HuH-7 (cell line): Measurements from ENCODE around the gene LEMD2.

Source experiments
- DNase-seq: peaks from one replicate; pipeline ENCODE4 v3.0.0; 2011; ENCODE audit warnings: low spot score

LEMD2 gene

DNA sequence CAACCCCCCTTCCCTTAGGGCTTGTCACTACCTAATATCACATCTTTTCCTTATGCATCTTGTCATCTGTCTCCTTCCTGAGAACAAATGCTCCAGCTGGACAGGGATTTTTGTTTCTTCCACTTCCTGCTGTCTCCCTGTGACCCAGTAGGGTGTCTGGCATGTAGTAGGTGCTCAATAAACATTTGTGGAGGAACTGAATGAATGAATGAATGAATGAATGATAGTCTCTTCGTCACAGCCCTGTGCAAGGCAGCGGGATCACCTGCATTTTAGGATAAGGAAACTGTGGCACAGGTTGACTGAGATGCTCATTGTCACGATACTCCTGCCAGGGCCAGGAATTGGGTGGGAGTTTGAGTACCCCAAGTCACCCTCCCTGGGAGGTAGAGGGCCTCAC is 14.2 kb downstream of the LEMD2 start:
- no peak for DNase-seq

DNA sequence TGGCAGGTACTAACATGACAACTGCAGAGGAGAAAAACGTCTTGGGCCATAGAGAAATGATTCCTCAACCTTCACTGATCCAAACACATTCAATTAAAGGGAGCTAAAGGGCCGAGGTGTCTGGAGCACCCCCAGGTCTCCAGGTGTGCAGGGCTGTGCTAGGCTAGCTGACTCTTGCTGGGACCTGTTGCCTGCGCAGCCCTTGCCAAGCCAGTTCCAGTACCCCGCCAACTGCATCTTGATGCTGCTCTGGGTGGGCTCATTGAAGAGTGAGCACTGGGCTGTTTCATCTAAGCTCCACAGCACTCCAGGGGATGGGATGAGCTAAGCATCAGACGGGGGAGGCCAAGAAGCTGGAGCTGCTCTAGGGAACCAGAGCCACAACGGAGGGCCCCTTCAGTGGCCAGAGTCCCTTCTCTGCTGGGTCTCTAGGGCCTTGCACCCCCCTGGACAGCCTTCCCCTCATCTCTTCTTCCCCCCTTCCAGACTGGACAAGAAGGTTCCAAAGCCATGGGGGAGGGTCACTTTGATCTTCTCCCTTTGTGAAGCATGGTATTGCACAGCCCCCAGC is 15.9 kb downstream of the LEMD2 start:
- DNase-seq: no peak

DNA sequence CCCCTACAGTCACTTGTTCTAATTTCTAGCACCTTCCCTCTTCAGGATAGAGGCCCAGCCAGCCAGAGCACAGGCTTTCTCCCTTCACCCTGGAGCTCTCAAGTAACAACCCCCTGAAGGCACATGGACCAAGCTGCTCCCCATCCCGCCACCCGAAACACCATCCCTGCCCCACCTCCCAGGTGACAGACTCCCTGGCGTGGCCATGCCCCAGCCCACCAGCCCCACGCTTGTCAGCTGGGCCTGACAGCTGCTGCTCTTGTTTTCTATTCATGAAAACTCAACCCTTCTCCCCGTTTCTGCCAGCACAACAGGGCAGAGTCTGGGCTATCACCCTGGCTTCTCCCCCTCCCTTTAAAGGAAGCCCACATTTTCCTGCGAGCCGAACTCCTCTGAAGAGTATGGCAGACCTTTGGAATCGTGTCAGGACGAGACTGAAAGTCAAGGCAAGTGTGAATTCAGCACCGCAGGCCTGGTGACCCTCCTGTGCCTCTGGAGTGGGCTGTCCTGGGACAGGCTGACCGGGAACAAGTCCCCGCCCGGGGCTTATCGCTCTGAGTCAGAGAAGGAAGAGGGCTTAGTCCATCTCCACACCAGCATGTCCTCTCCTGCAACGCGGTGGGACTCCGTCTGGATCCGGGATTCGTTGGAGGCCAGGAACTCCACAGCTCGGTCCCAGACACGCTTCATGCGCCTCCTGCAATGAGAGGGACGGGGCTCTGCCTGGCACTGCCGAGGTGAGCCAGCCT is 16.7 kb downstream of the LEMD2 start:
- DNase-seq: no peak

DNA sequence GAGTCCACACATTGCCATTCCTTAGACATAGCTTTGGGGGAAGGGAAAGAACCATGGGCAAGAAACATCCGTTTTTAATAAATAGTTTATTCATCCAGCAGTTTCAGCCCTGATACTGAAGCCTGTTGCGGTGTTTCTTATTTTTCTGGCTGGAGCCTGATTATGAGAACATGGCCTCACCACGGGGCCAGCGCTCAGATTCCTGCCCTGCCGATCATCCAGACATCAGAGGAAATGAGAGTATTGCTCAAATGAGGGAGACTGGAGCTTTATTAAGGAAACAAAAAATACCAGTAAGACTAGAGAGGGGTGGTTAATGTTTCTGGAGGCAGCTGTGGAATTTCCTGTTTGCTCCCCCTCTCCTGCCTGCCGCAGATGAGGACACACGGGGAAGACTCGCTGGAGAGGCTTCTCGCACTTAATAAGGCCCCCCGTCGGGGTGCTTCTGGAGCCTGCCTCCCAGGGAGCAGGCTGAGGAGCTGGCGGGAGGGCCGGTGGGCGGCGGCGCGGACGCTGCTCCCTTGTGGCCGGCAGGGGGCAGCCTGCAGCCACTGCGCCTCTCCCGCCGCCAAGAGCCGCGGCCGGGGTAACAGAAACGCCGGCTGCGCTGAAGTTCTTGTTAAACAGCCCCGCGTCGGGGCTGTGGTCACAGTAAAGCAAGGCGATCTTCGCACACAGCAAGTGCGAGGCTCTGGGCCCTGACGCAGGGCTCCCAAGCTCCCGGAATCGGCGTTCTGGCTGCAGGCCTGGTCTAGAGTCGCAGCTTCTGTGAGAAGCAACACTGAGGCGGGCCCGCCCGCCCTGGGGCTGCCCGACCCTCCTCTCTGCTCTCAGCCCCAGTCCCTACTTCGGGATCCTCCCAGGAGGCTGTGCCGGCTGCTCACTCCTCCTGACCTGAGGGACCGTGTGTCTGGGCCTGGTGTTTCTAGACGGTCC is 17.5 kb downstream of the LEMD2 start:
- no peak for DNase-seq

DNA sequence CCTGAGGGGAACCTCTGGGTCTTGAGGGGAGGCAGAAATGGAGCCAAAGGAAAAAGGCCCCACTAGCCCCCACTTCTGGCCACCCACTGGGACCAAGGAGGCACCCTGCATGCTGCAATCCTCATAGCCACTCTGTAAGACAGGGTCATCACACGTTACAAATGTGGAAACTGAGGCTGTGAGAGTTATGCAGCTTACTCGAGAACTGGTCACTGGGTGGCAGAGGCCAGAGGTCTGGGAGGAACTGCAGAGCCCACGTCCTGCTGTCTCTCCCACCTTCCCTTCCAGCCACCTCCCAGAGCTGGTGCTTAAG is 18.1 kb downstream of the LEMD2 start:
- DNase-seq: no peak

DNA sequence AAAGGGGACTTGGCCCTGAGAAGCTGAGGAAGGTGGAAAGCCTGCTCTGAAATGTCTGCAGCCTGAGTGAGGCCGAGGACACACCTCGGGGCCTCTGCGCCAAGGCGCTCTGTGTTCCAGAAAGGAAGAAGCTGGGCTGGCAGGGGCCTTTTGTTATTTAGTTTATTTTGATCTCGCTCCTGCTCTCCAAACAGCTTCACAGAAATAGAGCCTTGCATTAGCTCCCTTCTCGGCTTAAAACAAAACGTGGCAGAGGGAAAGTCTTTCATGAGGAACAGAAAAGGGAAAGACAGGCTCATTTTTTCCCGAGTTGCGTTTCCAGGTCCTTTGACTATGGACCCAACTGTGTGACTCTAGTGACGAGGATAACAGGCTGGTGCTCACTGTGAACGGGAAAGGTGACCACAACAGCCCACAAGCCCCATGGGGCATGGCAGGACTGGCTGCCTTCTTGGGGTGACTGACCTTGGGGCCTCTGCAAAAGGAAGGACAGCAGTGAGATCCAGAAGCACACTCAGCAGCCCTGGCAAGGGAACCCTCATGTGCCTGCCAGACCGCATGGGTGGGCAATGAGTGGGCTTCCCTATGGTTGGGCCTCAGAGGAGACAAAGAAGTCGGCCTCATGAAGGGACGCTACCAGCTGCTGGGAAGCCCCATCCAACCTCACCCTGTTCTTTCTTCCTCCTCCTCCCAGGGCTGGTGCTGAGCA is 18.7 kb downstream of the LEMD2 start:
- no peak for DNase-seq

DNA sequence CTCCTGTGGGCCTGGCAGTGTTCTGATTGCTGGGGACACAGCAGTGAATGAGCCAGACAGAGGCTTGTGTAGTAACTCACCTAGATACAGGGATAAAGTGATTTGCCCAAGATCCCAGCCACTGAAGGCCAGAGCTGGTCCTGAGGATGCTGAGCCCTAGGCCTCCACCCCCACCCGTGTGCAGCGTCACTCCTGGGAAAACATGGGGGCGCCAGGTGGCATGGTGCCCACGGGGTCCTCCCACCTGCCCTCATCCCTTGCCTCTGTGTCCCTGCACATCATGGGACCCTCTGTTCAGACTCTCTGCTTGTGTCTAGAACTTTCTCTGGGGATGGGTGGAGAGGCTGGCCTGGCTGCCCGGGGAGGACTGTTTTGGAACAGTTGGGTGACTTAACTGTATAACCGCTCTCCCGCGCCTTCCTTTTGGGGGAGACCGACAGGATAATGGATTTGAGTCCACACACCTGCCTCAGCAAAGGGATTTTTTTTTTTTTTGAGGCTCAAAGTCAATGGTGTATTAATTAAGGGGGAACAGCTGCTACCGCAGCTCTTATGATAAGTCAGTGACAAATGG is 19.6 kb downstream of the LEMD2 start:
- DNase-seq: no peak

DNA sequence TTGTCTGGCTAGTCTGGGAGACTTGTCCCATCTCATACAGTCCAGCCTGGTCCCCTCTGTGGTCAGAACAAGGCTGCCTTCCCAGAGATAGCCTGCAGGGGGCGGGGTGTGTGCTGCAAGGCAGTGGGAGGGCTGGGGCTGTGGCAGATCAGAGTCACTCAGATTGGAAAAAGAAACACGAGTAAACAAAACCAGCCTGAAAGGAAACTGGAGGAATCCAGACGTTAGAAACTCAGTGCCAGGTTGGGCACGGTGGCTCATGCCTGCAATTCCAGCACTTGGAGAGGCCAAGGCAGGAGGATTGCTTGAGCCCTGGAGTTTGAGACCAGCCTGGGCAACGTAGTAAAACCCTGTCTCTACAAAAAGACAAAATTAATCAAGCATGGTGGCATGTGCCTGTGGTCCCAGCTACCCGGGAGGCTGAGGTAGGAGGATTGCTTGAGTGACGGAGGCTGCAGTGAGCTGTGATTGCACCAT is 20.2 kb downstream of the LEMD2 start:
- DNase-seq: peak; percentile 86

DNA sequence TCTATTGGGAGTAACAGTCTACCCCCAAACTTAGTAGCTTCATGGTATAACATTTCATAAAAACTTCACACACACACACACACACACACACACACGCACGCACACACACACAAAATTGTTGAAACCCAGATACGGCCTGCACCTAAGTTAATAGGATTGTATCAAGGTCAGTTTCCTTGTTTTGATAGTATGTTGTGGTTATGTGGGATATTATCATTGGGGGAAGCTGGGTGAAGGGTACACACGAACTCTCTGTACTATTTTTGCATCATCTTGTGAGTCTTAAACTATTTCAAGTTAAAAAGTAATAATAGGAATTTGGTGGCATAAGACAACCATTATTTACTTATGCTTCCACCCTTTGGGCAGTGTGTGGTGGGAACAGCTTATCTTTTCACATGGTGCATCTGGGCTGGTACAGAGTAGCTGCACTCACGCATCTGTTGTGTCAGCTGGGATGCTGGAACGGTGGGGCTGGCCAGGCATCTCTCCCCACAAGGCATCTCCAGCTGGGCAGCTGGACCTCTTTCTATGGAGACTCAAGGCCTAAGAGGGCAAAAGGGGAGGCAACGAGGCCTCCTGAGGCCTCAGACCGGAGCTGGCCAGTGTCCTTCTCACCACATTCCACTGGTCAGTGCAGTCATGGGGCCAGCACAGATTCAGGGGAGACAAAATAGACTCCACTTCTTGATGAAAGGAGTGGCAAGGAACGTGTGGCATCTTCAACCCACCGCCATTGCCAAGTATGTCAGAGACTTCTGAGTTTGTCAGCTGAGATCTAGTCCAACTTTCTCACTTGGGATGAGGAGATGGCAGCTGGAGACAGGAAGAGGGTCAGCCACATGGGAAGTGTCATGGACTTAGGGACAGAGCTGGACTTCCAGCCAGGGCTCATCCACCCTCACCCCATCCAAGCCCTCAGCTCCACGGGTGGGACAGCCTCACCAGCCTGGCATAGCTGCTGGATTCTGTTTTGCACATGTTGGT is 21.7 kb downstream of the LEMD2 start:
- no peak for DNase-seq

DNA sequence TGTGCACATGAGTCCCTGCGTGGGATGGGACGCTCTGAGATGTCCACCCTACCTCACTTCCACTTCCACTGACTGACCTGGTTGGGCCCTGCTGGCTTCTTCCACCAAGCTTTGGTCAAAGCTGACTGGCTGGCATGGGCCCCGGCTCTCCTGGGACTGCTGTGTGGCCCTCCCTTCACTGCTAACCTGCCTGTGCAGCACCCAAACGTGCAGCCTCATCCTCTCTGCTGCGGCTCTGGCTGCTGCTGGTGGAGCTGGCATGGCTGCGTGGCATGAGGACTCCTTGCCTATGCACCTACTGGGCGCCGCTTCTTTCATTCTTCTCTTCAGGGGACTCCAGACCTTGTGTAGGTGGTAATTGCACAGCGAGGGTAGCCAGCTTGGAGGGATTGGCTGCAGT is 23.6 kb downstream of the LEMD2 start:
- DNase-seq: no peak

DNA sequence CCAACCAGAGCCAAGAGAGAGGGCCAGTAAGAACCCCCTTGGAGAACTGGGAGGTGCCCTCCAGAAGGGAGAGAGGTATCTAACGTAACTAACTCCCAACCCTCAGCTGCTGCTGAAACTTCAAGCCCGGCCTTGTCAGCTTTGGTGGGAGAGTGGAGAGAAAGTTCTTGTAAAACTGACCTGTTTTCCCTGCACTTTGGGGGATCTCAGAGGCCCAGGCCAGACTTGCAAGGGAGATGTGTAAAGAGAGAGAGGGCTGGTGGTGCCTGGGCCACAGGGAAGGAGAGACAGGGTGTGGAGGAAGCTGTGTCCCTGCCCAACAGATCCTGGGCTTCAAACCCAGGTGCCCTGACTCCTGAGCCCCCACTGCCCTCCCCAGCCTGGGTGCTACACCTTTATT is 24.9 kb downstream of the LEMD2 start:
- no peak for DNase-seq

DNA sequence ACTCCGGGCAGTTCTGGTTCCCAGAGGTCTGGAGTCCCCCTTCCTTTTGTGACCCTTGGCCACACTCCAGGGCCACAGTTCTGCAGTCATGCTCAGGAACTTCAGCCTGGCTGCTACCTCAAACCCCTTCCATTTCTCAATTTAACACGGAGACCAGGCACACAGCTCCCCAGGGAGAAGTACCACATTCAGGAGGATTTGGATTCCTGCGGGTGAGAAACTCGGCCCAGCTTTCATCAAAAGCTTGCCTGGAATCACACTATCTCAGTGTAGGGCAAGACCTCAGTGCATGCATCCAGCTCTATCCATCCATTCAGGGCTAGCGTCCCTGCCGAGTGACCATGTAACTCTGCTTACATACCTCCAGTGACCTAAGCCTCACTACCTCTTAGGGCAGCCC is 25.4 kb downstream of the LEMD2 start:
- DNase-seq: no peak

DNA sequence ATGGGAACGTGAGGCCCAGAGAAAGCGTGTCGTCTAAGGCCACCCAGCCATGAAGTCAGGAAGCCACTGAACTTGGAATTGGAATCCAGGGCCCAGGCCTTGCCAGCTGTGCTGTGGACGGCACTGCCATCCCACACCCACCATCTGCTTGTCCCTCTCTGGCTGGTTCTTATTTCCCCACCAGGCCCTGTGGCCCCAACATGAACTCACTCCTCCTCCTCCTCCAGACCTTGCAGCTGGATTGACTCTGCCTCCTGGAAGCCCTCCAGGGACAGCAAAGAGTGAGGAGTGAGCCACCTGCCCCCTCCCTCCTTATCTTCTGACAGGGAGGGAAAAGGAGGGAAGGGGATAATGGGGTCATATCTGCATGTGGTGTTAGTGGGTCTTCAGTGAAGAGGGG is 26.2 kb downstream of the LEMD2 start:
- no peak for DNase-seq

DNA sequence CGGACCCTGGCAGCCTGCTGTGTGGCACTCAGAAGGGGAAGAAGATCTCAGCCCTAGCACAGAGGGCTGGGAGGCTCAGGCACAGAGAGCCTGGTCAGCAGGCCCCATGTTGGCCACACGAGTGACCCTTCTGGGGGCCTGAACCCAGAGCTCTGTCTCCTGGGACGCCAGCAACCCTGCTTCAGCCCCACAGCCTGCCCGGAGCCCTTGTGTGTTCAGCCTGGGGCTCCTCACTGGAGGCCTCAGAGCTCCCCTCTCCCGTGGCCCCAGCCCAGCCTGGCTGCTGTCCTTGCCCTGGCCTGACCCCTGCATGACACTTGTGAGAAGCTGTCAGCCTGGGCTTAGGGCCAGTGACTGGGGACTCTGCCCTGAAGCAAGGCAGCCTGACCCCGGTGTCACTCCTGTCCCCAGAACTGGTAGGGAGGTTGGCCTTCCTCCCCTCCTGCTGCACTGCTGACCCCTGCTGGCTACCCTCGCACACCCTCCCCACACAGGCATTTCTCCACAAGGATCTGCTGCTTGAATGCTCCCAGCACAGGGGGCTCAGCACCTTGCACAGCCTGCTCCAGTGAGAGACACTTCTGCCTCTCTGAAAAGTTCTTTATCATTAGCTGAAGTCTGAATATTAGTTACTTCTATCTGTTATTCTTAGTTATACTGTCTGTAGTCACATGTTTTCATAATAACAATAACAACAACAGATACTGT is 26.9 kb downstream of the LEMD2 start:
- DNase-seq: peak; percentile 82

DNA sequence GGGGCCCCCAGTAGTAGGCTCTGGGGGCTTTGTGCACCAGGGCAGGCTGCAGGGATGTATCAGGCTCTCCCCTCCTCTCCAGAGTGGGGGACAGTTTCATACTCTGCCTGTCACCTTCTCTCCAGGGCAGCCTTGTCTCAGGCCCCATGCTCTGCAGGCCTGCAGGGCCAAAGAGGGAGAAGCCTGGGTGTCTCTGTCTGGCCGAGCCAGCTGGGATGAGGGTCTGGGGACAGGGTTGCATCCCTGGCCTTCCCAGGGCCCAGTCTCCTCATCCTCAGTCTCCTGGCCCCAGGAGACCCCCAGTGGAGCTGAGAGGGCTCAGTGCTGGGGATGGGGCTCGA is 27.4 kb downstream of the LEMD2 start:
- no peak for DNase-seq

DNA sequence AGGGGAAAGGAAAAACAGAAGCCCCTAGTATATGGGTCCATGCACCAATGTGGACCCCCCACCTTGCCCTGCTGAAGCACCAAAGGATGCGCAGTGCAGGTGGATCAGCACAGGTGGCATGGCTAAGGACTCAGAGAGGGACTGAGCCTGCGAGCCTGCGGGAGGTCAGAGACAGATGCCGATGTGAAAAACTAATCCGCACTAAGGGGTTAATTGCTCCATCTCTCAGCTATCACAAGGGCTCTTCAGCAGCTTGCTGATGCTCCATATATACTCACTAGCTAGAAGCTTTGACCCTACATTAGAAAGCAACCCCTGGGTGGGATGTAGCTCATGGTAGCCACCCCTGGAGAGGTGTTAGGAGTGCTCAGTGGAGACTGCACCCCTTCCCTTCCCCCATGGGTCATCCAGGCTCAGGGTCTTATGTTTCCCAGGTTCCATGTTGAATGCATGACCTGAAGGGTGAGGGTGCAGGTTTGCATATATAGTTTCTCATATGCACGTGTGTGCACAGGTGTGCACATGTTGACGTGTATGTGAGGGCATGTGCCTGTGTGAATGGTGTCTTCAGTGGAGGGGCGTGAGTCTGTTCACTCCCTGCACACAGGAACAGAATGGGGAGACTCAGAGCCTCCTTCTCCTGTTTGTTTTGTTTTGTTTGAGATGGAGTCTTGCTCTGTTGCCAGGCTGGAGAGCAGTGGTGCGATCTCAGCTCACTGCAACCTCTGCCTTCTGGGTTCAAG is 28.9 kb downstream of the LEMD2 start:
- DNase-seq: no peak

DNA sequence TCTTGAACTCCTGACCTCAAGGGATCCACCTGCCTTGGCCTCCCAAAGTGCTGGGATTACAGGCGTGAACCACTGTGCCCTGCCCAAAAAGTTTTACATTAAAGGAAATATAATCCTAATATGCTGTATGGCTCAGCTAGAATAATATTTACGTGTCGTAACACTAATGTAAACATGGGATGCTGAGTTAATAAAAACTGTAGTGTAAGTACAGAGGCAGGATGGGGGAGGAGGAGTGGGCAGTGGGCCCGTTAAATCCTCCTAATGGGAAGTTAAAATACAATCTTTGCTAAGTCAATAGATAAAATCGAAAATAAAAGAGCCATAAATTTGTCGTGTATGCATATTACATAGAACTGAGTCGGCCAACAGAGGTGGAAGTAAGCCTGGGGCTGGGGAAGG is 30.1 kb downstream of the LEMD2 start:
- DNase-seq: no peak

DNA sequence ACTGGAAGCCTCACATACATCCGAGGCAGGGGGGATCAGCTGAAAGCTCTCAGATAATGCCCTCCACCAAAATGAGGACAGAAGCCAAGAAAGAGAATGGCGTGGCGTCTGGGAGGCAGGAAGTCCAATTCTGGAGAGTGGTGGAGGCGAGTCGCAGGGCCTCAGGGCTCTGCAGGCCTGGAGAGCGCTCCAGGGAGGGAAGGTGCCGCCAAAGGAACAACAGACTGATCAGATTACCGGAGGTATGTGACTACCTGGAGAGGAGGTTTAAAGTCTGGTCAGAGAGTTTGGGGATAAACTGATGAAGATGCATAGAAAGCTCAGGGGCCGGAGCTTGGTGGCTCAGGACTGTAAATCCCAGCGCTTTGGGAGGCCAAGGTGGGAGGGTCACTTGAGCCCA is 31.0 kb downstream of the LEMD2 start:
- DNase-seq: no peak

DNA sequence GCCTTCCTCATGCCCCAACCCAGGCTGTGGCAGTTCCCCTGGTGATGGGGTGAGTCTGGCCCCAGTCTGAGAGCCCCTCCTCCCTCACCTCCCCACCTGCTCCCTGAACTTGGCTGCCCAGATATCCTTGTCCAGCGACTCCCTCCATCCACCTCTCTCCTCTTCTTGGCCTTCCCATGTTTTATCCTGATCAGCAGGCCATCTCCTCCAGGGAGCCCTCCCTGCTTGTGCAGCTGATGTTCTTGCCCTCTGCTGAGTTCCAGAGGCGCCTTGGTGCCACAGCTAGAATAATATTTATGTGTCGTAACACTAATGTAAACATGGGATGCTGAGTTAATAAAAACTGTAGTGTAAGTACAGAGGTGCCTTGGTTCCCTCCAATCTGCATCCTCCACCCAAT is 31.8 kb downstream of the LEMD2 start:
- no peak for DNase-seq
